Activated CD4-positive, alpha-beta memory T cell treated with anti-CD3 and anti-CD28 coated beads for 36 hours (primary cell): ENCODE data around the gene SIGLEC1. TPM values are rescaled to one million over a fixed set of nuclear protein-coding genes. Genes with fewer than 3 reads are reported as not detected.

ENCODE experiments used
- CTCF ChIA-PET: fragments of 350-600 bp; sonication (Branson Sonifier 250); formaldehyde crosslinking; loops from one replicate; lab custom pipeline; 2021; ENCODE audit warnings: antibody characterized with exemption, inconsistent platforms; lab: Charles Lee
- POLR2A ChIA-PET: fragments of 350-600 bp; sonication (Branson Sonifier 250); formaldehyde crosslinking; loops from one replicate; lab custom pipeline; 2021; ENCODE audit warnings: antibody characterized with exemption; lab: Charles Lee
- DNase-seq: peaks from one replicate; pipeline ENCODE4 v3.0.0-alpha.2; 2020
- H3K27ac Mint-ChIP-seq: one replicate; pipeline ENCODE4 v1.8.0; 2021; ENCODE audit warnings: mixed read lengths
- H3K27me3 Mint-ChIP-seq: one replicate; pipeline ENCODE4 v1.8.0; 2021; ENCODE audit warnings: mixed read lengths
- H3K36me3 Mint-ChIP-seq: one replicate; pipeline ENCODE4 v1.8.0; 2021; ENCODE audit warnings: mixed read lengths
- H3K4me1 Mint-ChIP-seq: one replicate; pipeline ENCODE4 v1.8.0; 2021; ENCODE audit warnings: low read depth, mixed read lengths
- H3K4me3 Mint-ChIP-seq: one replicate; pipeline ENCODE4 v1.8.0; 2021; ENCODE audit warnings: mild to moderate bottlenecking, mixed read lengths
- H3K9me3 Mint-ChIP-seq: one replicate; pipeline ENCODE4 v1.8.0; 2021; ENCODE audit warnings: mixed read lengths
- intact Hi-C: fragments of 100-400 bp; cut with micrococcal nuclease; formaldehyde crosslinking; loops from one replicate; pipeline ENCODE4 v1.15.1; 2023
- total RNA-seq, 2 experiments: library from RNA; stranded (reverse); gene quantifications; one replicate each; pipeline ENCODE4 v1.2.3, GENCODE V29; 2021

Gene SIGLEC1
- total RNA-seq, 2 experiments from 2014 or later, result 0.07 TPM; not detected in 1

DNA sequence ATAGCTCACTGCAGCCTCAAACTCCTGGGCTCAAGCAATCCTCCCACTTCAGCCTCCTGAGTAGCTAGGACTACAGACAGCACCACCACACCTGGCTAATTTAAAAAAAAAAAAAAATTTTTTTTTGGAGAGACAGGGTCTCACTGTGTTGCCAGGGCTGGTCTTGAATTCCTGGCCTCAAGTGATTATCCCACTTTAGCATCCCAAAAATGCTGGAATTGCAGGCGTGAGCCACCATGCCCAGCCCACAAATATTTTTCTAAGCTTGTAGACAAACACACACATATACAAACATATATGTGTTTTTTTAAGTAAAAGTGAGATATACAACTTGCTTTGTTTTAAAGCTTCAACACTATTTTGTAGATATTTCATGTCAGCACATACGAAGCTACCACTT, 30.9 kb upstream of the SIGLEC1 start:
- CTCF ChIA-PET, result interaction anchor here (2.1 to 2.7 kb wide), 2 partner anchors 33 to 66 kb away, joined by 5 to 12 read pairs; no protein-coding TSS in a partner anchor
- intact Hi-C loops, result no loop called here
- peaks cover 2% of the 10 kb centered on the region for H3K27me3 Mint-ChIP-seq
- H3K27ac Mint-ChIP-seq, result no peak overlapping the region
- H3K4me3 Mint-ChIP-seq, result no peak overlapping the region
- DNase-seq, result no peak
- POLR2A ChIA-PET, result interaction anchor here (0.7 kb wide), 1 partner anchor 275 kb away, joined by 4 read pairs; no protein-coding TSS in a partner anchor
- peaks cover 7% of the 10 kb centered on the region for H3K4me1 Mint-ChIP-seq
- H3K36me3 Mint-ChIP-seq, result no peaks in the 10 kb centered on the region
- no peaks in the 10 kb centered on the region for H3K9me3 Mint-ChIP-seq

DNA sequence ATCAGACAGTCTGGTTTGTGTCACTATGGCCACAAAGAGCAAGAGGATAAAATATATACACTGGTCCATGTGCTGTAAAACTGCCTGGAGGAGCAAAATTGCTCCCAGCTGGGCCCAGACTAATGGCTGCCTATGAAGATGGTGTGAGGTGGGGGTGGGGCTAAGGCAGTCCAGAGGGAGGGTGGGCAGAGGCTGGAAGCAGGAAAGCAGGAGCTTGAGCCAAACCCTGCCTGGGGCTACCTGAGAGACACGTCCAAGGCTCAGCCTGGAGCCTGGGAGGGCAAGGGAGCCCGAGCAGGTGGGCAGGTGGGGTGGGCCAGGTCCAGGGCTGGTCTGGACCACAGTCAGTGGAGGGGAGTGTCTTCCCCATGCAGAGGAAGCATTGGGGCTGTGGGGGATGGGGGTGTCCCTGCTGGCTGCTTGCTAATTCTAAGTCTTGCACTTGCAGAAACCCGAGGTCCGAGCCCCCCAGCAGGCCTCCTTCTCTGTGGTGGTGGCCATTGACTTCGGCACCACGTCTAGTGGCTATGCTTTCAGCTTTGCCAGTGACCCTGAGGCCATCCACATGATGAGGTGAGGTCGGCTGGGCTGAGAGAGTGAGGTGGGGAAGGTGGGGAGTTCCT, 29.5 kb upstream of the SIGLEC1 start:
- Mint-ChIP-seq H3K4me3 (no peak overlapping the region), H3K9me3 (no peaks in the 10 kb centered on the region), H3K4me1 (peaks cover 7% of the 10 kb centered on the region), H3K27ac (no peak overlapping the region), H3K27me3 (peaks cover 2% of the 10 kb centered on the region), H3K36me3 (no peaks in the 10 kb centered on the region)
- no peak for DNase-seq
- ChIA-PET POLR2A (no interaction called here), CTCF (interaction anchor here (0.7 to 2.7 kb wide), 3 partner anchors 9 to 31 kb away, joined by 3 to 12 read pairs (median 4); no protein-coding TSS in a partner anchor)
- intact Hi-C loops, result no loop called here

DNA sequence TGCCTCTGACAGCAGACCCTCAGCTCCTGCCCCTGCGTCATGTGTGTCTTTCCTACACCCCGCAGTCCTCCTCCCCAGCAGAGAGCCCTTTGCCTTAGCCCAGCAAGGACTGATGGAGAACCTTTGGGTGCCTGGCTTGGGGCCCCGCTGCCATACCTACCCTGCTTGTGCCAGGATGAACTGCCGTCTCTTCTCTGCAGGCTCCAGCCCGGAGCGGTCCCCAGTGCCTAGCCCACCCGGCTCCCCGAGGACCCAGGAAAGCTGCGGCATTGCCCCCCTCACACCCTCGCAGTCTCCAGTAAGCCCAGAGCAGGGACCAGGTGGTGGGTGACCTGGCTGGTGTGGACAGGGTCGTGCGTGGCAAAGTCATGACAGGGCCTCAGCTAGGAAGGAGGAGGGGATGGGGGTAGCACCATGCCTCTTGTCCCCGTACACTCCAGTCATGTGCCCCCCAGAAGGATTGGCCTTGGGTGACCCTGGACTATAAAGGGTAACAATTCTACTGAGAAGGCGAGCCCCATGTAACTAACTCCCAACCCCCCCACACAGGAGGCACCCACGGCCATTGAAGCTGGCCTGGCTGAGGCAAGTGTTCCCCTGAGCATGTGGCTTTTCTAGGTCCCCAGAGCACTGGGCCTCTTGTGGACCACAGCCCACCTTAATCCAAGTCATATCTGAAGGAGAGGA, 28.4 kb upstream of the SIGLEC1 start:
- intact Hi-C loops, result no loop called here
- H3K27ac Mint-ChIP-seq, result no peak overlapping the region
- H3K36me3 Mint-ChIP-seq, result no peaks in the 10 kb centered on the region
- ChIA-PET CTCF (interaction anchor here (1.1 kb wide), 1 partner anchor 13 kb away, joined by 4 read pairs; no protein-coding TSS in a partner anchor), POLR2A (no interaction called here)
- no peak overlapping the region for H3K4me3 Mint-ChIP-seq
- H3K4me1 Mint-ChIP-seq, result peaks cover 7% of the 10 kb centered on the region
- no peak for DNase-seq
- H3K9me3 Mint-ChIP-seq, result no peaks in the 10 kb centered on the region
- no peaks in the 10 kb centered on the region for H3K27me3 Mint-ChIP-seq

DNA sequence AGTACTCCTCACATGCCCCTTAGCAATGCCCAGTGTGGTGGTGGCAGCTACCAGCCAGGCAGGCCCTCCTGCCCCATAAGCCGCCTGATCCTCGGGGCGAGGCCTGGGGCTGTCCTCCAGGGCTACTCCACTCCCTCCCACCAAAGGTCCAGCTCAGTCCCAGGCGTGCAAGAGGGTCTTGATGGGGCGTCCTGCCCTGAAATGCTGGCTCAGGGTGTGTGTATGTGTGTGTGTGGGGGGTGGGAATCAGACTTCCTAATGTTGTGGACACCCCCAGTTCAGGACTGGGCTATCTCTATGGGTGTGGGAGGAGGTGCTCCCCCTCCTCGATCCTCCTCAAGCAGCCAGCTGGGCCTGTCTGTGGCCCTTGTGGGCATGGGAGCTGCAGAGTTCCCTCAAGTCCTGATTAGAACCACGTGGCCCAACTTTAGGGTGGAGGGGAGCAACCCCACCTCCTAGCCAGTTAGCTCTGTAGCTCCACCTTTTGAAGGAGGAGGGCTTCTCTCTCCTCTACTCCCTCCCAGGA, 27.6 kb upstream of the SIGLEC1 start:
- no peaks in the 10 kb centered on the region for H3K36me3 Mint-ChIP-seq
- no peak overlapping the region for H3K4me3 Mint-ChIP-seq
- no peak overlapping the region for H3K27ac Mint-ChIP-seq
- peaks cover 4% of the 10 kb centered on the region for H3K4me1 Mint-ChIP-seq
- intact Hi-C loops, result no loop called here
- ChIA-PET POLR2A (no interaction called here), CTCF (interaction anchor here (1.0 kb wide), 1 partner anchor 10 kb away, joined by 3 read pairs; no protein-coding TSS in a partner anchor)
- no peak for DNase-seq
- H3K9me3 Mint-ChIP-seq, result no peaks in the 10 kb centered on the region
- no peaks in the 10 kb centered on the region for H3K27me3 Mint-ChIP-seq

DNA sequence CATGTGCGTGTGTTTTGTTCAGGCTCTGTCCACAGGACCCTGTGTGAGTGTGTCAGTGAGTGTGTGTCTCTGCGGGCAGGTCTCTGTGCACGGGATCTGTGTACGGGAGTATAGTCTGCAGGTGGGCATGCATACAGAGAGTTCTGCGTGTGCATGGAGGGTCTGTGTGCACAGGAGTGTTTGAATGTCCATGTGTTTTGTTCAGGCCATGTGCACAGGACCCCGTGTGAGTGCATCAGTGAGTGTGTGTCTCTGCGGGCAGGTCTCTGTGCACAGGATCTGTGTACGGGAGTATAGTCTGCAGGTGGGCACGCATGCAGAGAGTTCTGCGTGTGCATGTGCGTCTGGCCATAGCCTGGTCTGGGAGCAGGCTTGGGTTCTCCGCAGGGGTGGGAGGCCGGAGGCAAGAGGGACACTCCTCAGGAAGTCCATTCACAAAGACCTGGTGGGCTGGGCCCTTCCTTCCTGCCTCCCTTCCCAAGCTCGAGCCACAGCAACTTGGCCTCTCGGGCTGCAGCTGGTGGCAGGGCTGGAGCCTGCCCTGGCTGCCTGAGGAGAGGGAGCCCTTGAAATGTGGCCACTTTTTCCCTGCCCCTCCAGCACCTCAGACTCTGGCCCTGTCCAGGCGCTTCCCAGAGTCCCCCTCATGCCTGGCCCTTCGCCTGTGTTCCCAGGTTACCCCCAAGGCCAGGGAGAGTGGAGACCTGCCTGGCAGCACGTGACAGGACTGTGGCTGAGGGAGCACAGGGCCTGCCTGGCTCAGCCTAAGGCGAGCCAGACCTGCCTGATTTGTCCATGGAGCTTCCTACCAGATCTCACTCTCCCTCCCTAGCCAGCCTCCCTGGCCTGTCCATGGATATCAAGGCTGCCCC, 26.9 kb upstream of the SIGLEC1 start:
- intact Hi-C loops, result no loop called here
- peaks cover 2% of the 10 kb centered on the region for H3K4me1 Mint-ChIP-seq
- no peaks in the 10 kb centered on the region for H3K9me3 Mint-ChIP-seq
- no peak overlapping the region for H3K4me3 Mint-ChIP-seq
- POLR2A ChIA-PET, result no interaction called here
- H3K27ac Mint-ChIP-seq, result no peak overlapping the region
- H3K36me3 Mint-ChIP-seq, result no peaks in the 10 kb centered on the region
- CTCF ChIA-PET, result interaction anchor here (1.0 kb wide), 1 partner anchor 10 kb away, joined by 3 read pairs; no protein-coding TSS in a partner anchor
- DNase-seq, result no peak
- no peaks in the 10 kb centered on the region for H3K27me3 Mint-ChIP-seq

DNA sequence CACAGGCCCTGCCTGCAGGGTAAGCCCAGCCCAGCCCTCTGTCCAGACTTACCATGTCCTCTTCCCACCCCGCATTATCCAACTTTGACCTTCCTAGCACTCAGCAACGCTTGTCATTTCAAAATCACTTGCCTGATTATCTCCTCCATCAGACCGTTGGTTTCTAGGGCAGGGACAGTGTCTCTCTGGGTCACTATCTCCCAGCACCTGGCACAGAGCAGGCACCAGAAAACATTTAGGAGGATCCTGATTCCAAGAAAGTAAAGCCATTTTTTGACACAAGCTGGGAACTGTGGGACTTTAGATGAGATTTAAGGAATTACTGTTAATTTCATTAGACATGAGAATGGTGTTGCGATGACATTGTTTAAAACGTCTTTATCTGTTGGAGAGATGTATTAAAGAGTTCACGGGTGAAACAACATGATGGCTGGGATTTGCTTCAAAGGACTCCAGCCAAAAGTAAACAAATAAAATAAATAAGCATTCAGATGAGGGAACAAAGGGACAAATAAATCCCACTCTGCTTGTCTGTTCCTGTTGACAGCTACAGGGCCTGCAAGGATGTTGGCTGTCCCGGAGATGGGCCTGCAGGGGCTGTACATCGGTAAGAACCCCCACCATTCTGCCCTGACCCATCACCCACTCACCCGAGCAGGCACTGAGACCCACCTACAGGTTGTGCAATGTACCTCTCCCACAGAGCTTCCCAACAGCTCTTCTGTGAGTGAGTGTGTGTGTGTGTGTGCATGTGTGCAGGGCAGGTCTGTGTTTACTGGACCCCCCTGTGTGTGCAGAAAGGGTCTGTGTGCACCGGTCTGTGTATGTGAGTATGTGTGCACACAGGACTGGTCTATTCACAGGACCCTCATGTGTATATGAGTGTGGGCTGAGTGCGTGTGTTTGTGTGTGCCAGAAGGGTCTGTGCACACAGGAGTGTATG, 26.0 kb upstream of the SIGLEC1 start:
- Mint-ChIP-seq H3K4me1 (no peaks in the 10 kb centered on the region), H3K27ac (no peak overlapping the region), H3K27me3 (peaks cover under 1% of the 10 kb centered on the region), H3K9me3 (no peaks in the 10 kb centered on the region), H3K36me3 (no peaks in the 10 kb centered on the region), H3K4me3 (no peak overlapping the region)
- CTCF ChIA-PET, result no interaction called here
- POLR2A ChIA-PET, result no interaction called here
- intact Hi-C loops, result no loop called here
- no peak for DNase-seq

DNA sequence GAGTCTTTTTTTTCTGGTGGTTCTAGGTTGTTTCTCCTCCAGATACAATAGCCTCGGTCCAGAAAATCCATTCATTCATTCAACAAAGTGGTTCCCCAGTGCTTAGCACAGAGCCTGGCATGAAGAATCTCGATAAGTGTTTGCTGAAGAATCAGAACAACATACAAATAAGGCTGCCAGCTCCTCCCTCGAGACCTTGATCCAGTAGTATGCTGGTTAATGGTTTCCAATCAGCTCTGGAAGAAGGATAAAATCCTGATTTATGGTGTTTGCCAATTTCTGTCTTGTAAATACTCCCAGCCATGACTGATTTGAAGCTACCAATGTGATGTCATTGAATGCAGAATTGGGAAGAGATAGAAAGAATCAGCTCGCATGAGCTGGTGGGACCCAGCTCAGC, 23.4 kb upstream of the SIGLEC1 start:
- Mint-ChIP-seq H3K27ac (no peak overlapping the region), H3K36me3 (no peaks in the 10 kb centered on the region), H3K27me3 (peaks cover 20% of the 10 kb centered on the region), H3K4me3 (no peak overlapping the region), H3K9me3 (no peaks in the 10 kb centered on the region), H3K4me1 (no peaks in the 10 kb centered on the region)
- intact Hi-C loops, result no loop called here
- ChIA-PET POLR2A (no interaction called here), CTCF (interaction anchor here (1.6 to 1.9 kb wide), 2 partner anchors 14 to 25 kb away, joined by 3 to 8 read pairs; no protein-coding TSS in a partner anchor)
- DNase-seq, result no peak

DNA sequence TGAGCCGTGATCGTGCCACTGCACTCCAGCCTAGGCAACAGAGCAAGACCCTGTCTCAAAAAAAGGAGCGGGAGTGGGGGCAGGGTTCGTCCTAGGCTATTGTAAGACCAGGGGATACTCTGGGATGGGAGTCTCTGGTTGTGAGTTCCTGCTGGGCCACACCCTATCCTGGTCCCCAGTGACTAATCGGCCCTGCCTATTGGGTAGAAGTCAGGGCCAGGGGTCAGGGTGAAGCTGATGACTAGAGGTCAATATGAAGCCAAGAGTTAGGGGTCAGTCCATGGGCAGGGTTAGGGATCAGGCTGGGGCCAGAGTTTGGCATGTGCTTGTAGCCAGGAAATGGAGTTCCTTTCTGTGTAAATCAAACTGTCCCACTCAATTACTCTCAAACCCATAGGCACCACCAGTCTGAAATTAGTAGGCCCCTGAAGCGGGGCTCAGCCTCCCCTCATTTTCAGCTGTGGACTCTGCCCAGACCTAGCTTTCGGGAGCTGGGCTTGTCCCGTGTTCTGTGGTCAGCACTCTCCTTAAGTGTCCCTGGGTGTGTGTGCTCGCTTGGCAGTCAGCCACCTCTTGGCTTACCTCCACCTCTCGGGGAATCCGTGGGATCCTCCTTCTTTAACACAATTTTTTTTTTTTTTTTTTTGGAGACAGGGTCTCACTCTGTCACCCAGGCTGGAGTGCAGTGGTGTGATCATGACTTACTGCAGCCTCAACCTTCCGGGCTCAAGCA, 21.9 kb upstream of the SIGLEC1 start:
- DNase-seq, result no peak
- Mint-ChIP-seq H3K4me1 (no peaks in the 10 kb centered on the region), H3K27ac (no peak overlapping the region), H3K9me3 (no peaks in the 10 kb centered on the region), H3K36me3 (no peaks in the 10 kb centered on the region), H3K27me3 (peaks cover 29% of the 10 kb centered on the region), H3K4me3 (no peak overlapping the region)
- intact Hi-C loops, result no loop called here
- ChIA-PET CTCF (no interaction called here), POLR2A (no interaction called here)

DNA sequence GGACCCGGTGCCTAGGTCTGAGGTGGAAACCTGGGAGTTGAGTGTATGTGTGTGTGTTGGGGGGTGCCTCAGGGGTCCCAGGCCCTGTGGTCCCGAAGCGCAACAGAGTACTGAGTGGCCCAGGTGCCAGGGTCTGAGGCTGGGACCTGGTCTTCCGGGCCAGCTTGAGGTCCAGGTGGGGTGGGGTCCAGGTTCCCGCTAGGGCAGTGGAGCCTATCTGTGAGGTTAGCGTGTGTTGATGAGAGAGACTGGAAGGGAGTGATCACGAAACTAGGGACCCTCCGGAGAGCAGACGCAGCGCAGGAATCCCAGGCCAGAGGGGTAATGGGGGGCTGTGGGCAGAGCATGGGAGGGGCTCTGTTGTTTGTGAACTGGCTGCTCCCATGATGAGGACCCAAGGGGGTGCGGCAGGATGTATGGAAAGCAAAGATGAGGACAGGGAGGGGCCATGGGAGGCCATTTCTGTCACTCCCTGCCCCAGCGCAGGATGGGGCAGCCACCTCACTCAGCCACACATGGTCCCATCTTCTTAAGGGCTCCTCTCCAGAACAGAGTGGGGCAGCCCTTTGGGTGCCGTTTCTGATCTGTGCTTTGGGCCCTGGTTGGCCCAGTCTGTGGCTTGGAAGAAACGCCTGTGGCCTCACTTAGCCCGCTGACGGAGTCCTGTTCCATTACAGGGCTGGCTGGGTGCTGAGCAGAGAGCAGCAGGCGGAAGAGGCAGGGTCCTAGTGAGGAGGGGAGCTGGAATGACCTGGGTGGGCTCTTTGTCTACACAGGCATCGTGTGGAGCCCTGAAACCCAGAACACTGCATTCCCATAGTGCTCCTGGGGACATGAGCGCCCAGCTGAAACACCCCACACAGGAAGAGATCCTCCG, 21.0 kb upstream of the SIGLEC1 start:
- Mint-ChIP-seq H3K27me3 (peaks cover 31% of the 10 kb centered on the region), H3K4me3 (no peak overlapping the region), H3K9me3 (no peaks in the 10 kb centered on the region), H3K27ac (no peak overlapping the region), H3K36me3 (no peaks in the 10 kb centered on the region), H3K4me1 (no peaks in the 10 kb centered on the region)
- DNase-seq, result no peak
- intact Hi-C loops, result no loop called here
- ChIA-PET POLR2A (no interaction called here), CTCF (no interaction called here)
